Natural killer cell (primary cell): ENCODE results near the gene OSCP1. TPM values are rescaled to one million over a fixed set of nuclear protein-coding genes. Genes with fewer than 3 reads are reported as not detected.

ENCODE experiments used
- ATAC-seq, 3 donors: fragments of 150-1000 bp in 2 of 3; fragments of 200-7000 bp in 1 of 3; cut with Tn5 transposase; 1 replicate in 1 of 3; 2 replicates in 2 of 3; pipeline ENCODE4 v1.10.0; 2021; ENCODE audit warnings: mild to moderate bottlenecking in 2 of 3, moderate library complexity in 2 of 3
- DNase-seq, 2 donors: peaks; one replicate each; pipeline versions ENCODE4 v3.0.0 to v3.0.0-alpha.2; 2013 to 2021; ENCODE audit warnings: mixed read lengths in 1 of 2
- H3K27ac ChIP-seq: one replicate; pipeline ENCODE4 v1.5.1; 2013; ENCODE audit warnings: mild to moderate bottlenecking, low read length
- H3K27me3 ChIP-seq: one replicate; pipeline ENCODE4 v1.6.1; 2013; ENCODE audit warnings: low read length; ENCODE audit not compliant: control insufficient read depth, insufficient read depth
- H3K36me3 ChIP-seq: one replicate; pipeline ENCODE4 v1.6.1; 2013; ENCODE audit warnings: low read length; ENCODE audit not compliant: control insufficient read depth, insufficient read depth
- H3K4me1 ChIP-seq: one replicate; pipeline ENCODE4 v1.6.1; 2013; ENCODE audit warnings: low read length; ENCODE audit not compliant: control insufficient read depth, insufficient read depth
- H3K4me3 ChIP-seq: one replicate; pipeline ENCODE4 v1.5.1; 2013; ENCODE audit warnings: low read length
- H3K9me3 ChIP-seq: one replicate; pipeline ENCODE4 v1.6.1; 2013; ENCODE audit warnings: low read length; ENCODE audit not compliant: control insufficient read depth, insufficient read depth
- H3K27ac Mint-ChIP-seq, 2 donors: one replicate each; pipeline ENCODE4 v1.8.0; 2022; ENCODE audit warnings: mild to moderate bottlenecking in 2 of 2, mixed read lengths in 2 of 2, moderate library complexity in 1 of 2
- H3K27me3 Mint-ChIP-seq, 2 donors: one replicate each; pipeline ENCODE4 v1.8.0; 2022; ENCODE audit warnings: low read depth in 2 of 2, mixed read lengths in 2 of 2
- H3K36me3 Mint-ChIP-seq: one replicate; pipeline ENCODE4 v1.8.0; 2022; ENCODE audit warnings: mixed read lengths
- H3K4me1 Mint-ChIP-seq, 2 donors: one replicate each; pipeline ENCODE4 v1.8.0; 2022; ENCODE audit warnings: mixed read lengths in 2 of 2
- H3K4me3 Mint-ChIP-seq: one replicate; pipeline ENCODE4 v1.8.0; 2022; ENCODE audit warnings: mild to moderate bottlenecking, moderate library complexity, mixed read lengths
- H3K9me3 Mint-ChIP-seq, 2 donors: one replicate each; pipeline ENCODE4 v1.8.0; 2022; ENCODE audit warnings: mixed read lengths in 2 of 2
- WGBS: methylation state at CpG from one replicate; pipeline ENCODE4 v1.1.7; 2013; ENCODE audit warnings: missing lambda C conversion rate; ENCODE audit not compliant: insufficient coverage; 5-methylcytosine and 5-hydroxymethylcytosine counted together
- intact Hi-C: fragments of 100-400 bp; cut with micrococcal nuclease; formaldehyde crosslinking; loops from one replicate; pipeline ENCODE4 v1.14.2; 2022
- total RNA-seq, 4 donors: library from RNA; stranded (reverse); fragments of 120-200 nt in 1 of 4; gene quantifications; one replicate each; pipeline versions ENCODE4 v1.2.3 to v1.2.4, GENCODE V29; 2013 to 2022
- TF ChIP-seq, protein P1 (sequence below): fragments of 200-600 bp; IDR thresholded peaks from one replicate; pipeline ENCODE4 v1.8.0; 2022; ENCODE audit warnings: antibody characterized with exemption

Gene OSCP1
- total RNA-seq, 3 donors from 2014 or later (not counting 1 experiment from before 2014, with no cell fraction given) = 2.3 TPM; not detected in 2

DNA sequence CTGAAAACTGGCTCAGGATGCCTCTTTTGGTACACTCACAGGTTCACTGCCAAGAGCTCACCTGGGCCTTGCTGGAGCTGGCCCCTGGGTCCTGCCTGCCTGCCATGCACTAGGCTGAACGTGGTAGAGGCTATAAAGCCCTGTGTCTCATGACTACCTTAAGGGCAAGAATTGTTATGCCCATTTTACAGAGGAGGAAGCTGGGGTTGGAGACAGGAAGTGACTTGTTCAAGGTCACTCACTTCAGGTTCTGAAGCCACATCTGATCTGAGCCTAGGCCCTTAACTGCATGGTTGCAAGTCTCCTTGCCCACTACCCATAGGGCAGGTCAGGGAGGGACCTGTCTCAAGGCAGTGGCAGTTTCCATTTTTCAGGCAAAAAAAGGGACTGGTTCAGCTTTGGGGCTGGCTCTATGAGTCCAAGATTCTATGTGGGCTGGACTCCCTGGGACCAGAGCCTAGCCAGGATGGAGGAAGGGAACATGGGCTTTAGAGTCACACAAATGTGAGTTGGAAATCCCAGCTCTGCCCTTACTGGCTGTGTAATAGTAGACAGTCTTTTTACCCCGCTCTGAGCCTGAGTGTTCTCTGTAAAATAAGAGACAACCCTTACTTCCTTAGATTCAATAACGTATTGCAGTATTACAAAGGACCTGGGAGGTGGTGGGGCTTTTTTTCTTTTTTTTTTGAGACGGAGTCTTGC lies 72.3 kb downstream of the OSCP1 start:
- Mint-ChIP-seq H3K4me3 (peak overlapping the region; percentile 6), H3K9me3 (no peaks in the 10 kb centered on the region), H3K27me3 (no peaks in the 10 kb centered on the region), H3K27ac (peak overlapping the region; percentile 78 to 99), H3K4me1 (peaks cover 68 to 74% of the 10 kb centered on the region in 2 donors), H3K36me3 (no peaks in the 10 kb centered on the region)
- H3K4me3 ChIP-seq = no peak overlapping the region
- TF ChIP-seq, protein P1, sequence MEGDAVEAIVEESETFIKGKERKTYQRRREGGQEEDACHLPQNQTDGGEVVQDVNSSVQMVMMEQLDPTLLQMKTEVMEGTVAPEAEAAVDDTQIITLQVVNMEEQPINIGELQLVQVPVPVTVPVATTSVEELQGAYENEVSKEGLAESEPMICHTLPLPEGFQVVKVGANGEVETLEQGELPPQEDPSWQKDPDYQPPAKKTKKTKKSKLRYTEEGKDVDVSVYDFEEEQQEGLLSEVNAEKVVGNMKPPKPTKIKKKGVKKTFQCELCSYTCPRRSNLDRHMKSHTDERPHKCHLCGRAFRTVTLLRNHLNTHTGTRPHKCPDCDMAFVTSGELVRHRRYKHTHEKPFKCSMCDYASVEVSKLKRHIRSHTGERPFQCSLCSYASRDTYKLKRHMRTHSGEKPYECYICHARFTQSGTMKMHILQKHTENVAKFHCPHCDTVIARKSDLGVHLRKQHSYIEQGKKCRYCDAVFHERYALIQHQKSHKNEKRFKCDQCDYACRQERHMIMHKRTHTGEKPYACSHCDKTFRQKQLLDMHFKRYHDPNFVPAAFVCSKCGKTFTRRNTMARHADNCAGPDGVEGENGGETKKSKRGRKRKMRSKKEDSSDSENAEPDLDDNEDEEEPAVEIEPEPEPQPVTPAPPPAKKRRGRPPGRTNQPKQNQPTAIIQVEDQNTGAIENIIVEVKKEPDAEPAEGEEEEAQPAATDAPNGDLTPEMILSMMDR = no peak
- peaks cover 62% of the 10 kb centered on the region for H3K4me1 ChIP-seq
- no peaks in the 10 kb centered on the region for H3K27me3 ChIP-seq
- peak overlapping the region; percentile 59 for H3K27ac ChIP-seq
- no peaks in the 10 kb centered on the region for H3K9me3 ChIP-seq
- peaks cover 4% of the 10 kb centered on the region for H3K36me3 ChIP-seq
- DNase-seq (peak in 1 of 2 donors; percentile 24), ATAC-seq (no peak)
- intact Hi-C loops = no loop called here
- WGBS = 0% methylated on average over 1 of the region's 4 CpGs

DNA sequence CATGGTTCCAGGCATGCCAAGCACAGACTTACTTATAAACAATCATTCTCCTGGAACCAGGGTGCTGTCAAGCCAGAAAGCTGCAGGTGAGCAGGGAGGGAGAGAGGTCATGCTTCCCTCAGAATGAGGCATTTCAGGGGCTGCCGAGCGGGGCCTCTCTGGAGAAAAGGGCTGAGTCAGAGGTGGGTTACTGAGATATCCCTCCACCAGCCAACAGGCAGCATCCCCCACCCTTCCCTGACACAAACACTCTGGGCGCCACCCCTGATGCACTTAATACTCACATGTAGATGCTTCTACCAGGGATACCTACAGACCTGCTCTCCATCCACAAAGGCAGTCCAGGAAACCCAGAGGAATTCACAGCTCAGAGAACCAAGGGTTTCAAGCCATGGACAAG lies 77.6 kb downstream of the OSCP1 start:
- intact Hi-C loops = no loop called here
- WGBS = 92% methylated on average over 1 of the region's 3 CpGs
- peaks cover 76% of the 10 kb centered on the region for H3K4me1 ChIP-seq

DNA sequence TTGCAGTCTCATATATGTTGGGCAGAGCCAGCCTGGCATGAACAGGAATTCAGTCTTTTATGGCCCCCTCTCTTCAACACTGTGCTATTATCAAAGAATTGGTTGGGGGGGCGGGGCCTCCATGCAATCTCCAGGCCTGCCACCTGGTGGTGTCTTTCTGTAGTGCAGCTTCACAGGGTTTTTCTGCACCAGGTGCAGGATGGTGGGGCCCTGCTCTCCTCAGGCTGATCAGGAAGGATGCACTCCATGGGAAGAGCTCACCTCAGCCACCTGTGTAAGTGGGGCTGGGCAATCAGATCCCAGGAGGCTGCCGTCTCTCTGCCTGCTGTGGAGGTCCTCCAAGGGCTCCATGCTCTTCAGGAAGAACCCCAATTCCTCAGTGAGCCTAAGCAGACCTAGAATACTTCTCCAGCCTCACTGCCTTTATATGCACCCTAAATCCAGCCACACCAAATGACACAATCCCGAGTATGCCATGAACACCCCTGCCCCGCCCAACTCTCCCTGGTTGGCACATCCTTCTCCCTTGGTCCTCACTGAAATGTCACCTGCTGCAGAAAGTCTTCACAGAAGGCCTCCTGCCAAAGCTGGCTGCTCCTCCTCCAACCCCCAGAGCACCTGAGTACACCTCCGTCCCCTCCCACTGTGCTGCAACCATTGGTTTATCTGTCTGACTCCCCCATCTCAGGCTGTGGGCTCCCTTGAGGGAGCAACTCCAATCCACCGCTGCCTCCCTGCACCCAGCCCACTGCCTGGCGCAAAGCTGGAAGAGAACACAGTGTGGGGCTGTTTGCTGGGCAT lies 81.0 kb downstream of the OSCP1 start:
- intact Hi-C loops = loop anchor here (5.0 kb wide), 3 partner anchors 33 to 62 kb away; partner anchors contain the start of genes EVA1B and SH3D21
- TF ChIP-seq, protein P1 = peak; percentile 90
- Histone ChIP-seq H3K9me3 (no peaks in the 10 kb centered on the region), H3K36me3 (peaks cover 9% of the 10 kb centered on the region), H3K27ac (peak overlapping the region; percentile 20), H3K4me3 (no peak overlapping the region), H3K4me1 (peaks cover 67% of the 10 kb centered on the region), H3K27me3 (no peaks in the 10 kb centered on the region)
- H3K4me3 Mint-ChIP-seq = no peak overlapping the region
- H3K4me1 Mint-ChIP-seq = peaks cover 41 to 63% of the 10 kb centered on the region in 2 donors
- 61% methylated on average over 7 of the region's 7 CpGs for WGBS
- DNase-seq = peak; percentile 81 to 91
- H3K27ac Mint-ChIP-seq = peak overlapping the region; percentile 73 to 74
- no peaks in the 10 kb centered on the region for H3K9me3 Mint-ChIP-seq
- no peaks in the 10 kb centered on the region for H3K27me3 Mint-ChIP-seq
- ATAC-seq = peak; percentile 64 to 80 (median 75)
- H3K36me3 Mint-ChIP-seq = no peaks in the 10 kb centered on the region

More for the DNA sequence above, 77.6 kb downstream of the OSCP1 start:
- Mint-ChIP-seq H3K9me3 (no peaks in the 10 kb centered on the region), H3K4me1 (peaks cover 50 to 52% of the 10 kb centered on the region in 2 donors), H3K4me3 (no peak overlapping the region), H3K27ac (peak overlapping the region; percentile 97 to 99), H3K36me3 (no peaks in the 10 kb centered on the region), H3K27me3 (no peaks in the 10 kb centered on the region)
- H3K4me3 ChIP-seq = no peak overlapping the region
- peaks cover 6% of the 10 kb centered on the region for H3K36me3 ChIP-seq
- TF ChIP-seq, protein P1 = no peak
- H3K9me3 ChIP-seq = no peaks in the 10 kb centered on the region
- H3K27me3 ChIP-seq = no peaks in the 10 kb centered on the region
- DNase-seq (no peak), ATAC-seq (no peak)
- H3K27ac ChIP-seq = peak overlapping the region; percentile 95

Other genes starting within 250 kb of the OSCP1 start
- gene THRAP3, start 226.0 kb downstream of the OSCP1 start, total RNA-seq = 100 to 1,000 TPM in 1 of 3 donors, 10 to 100 TPM in 2; 88.6 to 110 (median 97.4) TPM
- 1 to 10 TPM; 1.9 to 2.6 (median 2.5) TPM for gene SH3D21, start 144.1 kb downstream of the OSCP1 start, total RNA-seq
- 1 to 10 TPM; 4.0 to 8.0 (median 4.9) TPM for gene EVA1B, start 126.8 kb downstream of the OSCP1 start, total RNA-seq
- 10 to 100 TPM; 55.9 to 65.3 (median 59.8) TPM for gene STK40, start 64.5 kb downstream of the OSCP1 start, total RNA-seq
- 10 to 100 TPM; 25.2 to 30.4 (median 26.6) TPM for gene LSM10, start 52.5 kb downstream of the OSCP1 start, total RNA-seq
- 10 to 100 TPM; 28.2 to 38.2 (median 32.0) TPM for gene MRPS15, start 13.9 kb upstream of the OSCP1 start, total RNA-seq
- gene CSF3R, start 32.5 kb upstream of the OSCP1 start, total RNA-seq = 10 to 100 TPM in 2 of 3 donors, 1 to 10 TPM in 1; 5.7 to 74.9 (median 11.7) TPM